Sigmoid colon (tissue), 4 donors: Measurements from ENCODE around the gene THRB.

Experiments used
- CTCF ChIP-seq, 4 experiments: fragments of 450-650 bp in 3 of 4; fragments of 200-600 bp in 1 of 4; IDR thresholded peaks; one replicate each; pipeline ENCODE4 v1.5.1; 2016 to 2019; ENCODE audit warnings: antibody characterized with exemption in 4 of 4, mild to moderate bottlenecking in 3 of 4, moderate library complexity in 2 of 4
- EP300 ChIP-seq, 4 donors: sonication (generic); formaldehyde crosslinking; IDR thresholded peaks; one replicate each; pipeline ENCODE4 v1.6.1; 2017; ENCODE audit warnings: antibody characterized with exemption in 4 of 4
- POLR2A ChIP-seq, 2 donors: fragments of 450-650 bp; IDR thresholded peaks; one replicate each; pipeline ENCODE4 v1.6.1; 2016; ENCODE audit warnings: antibody characterized with exemption in 2 of 2, mild to moderate bottlenecking in 2 of 2, moderate library complexity in 2 of 2
- POLR2AphosphoS5 ChIP-seq, 4 donors: sonication (generic); formaldehyde crosslinking; IDR thresholded peaks; one replicate each; pipeline ENCODE4 v1.6.1; 2017; ENCODE audit warnings: antibody characterized with exemption in 4 of 4

DNA sequence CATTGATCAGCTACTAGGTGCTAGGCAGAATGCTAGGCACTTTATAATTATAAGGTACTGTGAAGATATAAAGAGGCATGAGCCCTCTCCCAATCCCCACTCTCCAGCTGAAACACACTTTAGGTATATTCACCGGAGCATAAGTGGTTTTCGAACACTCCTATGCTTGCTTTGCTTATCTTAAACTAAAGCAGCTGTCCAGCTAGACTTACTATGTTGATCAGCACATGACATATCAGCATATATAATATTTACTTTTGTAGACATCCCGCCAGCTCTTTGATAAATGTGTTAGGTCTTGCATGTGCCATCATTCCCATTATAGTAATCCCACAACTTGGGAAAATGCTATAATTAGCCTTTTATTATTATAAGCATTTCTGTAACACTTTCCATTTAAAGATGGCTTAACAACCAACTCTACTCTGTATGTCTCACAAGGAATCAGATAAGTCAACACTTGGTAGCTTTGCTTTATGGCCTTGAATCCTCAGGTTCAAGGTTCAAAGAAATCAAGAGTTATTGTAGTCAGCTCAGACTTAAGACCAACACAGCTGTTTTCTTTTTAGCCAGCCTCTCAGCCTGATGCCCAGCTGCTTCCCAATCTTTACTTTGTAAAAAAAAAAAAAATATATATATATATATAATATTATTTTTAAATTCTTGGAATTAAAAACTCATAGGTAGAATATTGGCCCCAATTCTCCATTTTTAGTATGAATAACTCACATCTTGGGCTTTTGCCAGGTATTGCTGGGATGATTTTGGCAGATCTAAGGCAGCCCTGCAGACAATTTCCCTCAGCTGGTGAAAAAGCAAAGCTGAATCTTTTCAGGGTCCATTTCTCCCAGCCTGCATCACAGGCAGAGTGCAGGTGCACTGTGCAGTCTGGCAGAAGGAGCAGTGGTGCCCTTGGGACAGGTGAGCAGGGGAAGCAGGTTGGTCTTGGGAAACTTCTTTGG lies 104.2 kb downstream of the THRB start:
- TF ChIP-seq CTCF (IDR thresholded peaks at IDR 0.05) (no peak), POLR2A (IDR thresholded peaks at IDR 0.05) (no peak), POLR2AphosphoS5 (IDR thresholded peaks at IDR 0.05) (no peak), EP300 (IDR thresholded peaks at IDR 0.05) (no peak)
